Measurements from ENCODE around the gene TROAP. TPM values are rescaled to one million over a fixed set of nuclear protein-coding genes. Genes with fewer than 3 reads are reported as not detected.
A peak's percentile ranks its signal among the peaks of the same experiment; 100 is the strongest.

Gene TROAP
- total and polyA plus RNA-seq, 9 of the 15 experiments (the other 6 are each of a cell fraction or from before 2014, with no cell fraction given), result 46.4 to 171 (median 59.8) TPM

GRCh38 chr12:49322708-49323523 lies at the start of gene TROAP (continued):
- TF ChIP-seq, protein P1, sequence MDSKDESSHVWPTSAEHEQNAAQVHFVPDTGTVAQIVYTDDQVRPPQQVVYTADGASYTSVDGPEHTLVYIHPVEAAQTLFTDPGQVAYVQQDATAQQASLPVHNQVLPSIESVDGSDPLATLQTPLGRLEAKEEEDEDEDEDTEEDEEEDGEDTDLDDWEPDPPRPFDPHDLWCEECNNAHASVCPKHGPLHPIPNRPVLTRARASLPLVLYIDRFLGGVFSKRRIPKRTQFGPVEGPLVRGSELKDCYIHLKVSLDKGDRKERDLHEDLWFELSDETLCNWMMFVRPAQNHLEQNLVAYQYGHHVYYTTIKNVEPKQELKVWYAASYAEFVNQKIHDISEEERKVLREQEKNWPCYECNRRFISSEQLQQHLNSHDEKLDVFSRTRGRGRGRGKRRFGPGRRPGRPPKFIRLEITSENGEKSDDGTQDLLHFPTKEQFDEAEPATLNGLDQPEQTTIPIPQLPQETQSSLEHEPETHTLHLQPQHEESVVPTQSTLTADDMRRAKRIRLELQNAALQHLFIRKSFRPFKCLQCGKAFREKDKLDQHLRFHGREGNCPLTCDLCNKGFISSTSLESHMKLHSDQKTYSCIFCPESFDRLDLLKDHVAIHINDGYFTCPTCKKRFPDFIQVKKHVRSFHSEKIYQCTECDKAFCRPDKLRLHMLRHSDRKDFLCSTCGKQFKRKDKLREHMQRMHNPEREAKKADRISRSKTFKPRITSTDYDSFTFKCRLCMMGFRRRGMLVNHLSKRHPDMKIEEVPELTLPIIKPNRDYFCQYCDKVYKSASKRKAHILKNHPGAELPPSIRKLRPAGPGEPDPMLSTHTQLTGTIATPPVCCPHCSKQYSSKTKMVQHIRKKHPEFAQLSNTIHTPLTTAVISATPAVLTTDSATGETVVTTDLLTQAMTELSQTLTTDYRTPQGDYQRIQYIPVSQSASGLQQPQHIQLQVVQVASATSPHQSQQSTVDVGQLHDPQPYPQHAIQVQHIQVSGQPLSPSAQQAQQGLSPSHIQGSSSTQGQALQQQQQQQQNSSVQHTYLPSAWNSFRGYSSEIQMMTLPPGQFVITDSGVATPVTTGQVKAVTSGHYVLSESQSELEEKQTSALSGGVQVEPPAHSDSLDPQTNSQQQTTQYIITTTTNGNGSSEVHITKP (IDR thresholded peaks at IDR 0.05; ENCODE audit: partially characterized antibody), result no peak
- no peak for TF ChIP-seq NR2C2 (CRISPR knock-in tag; IDR thresholded peaks at IDR 0.05)
- TF ChIP-seq NR2C2 (tag; IDR thresholded peaks at IDR 0.05), result no peak
- no peak for TF ChIP-seq HDGF (IDR thresholded peaks at IDR 0.05)
- TF ChIP-seq ZKSCAN8 (CRISPR knock-in tag; IDR thresholded peaks at IDR 0.05), result no peak
- TF ChIP-seq, protein P2, sequence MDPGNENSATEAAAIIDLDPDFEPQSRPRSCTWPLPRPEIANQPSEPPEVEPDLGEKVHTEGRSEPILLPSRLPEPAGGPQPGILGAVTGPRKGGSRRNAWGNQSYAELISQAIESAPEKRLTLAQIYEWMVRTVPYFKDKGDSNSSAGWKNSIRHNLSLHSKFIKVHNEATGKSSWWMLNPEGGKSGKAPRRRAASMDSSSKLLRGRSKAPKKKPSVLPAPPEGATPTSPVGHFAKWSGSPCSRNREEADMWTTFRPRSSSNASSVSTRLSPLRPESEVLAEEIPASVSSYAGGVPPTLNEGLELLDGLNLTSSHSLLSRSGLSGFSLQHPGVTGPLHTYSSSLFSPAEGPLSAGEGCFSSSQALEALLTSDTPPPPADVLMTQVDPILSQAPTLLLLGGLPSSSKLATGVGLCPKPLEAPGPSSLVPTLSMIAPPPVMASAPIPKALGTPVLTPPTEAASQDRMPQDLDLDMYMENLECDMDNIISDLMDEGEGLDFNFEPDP (CRISPR knock-in tag; IDR thresholded peaks at IDR 0.05), result no peak
- 0 out of 2 replicates have a peak, but pooled peaks have one; percentile 54 for TF ChIP-seq ERF (CRISPR knock-in tag; IDR thresholded peaks at IDR 0.05)
- TF ChIP-seq HBP1 (CRISPR knock-in tag; IDR thresholded peaks at IDR 0.05), result 0 out of 2 replicates have a peak, but pooled peaks have one; percentile 50
- TF ChIP-seq BMI1 (IDR thresholded peaks at IDR 0.05; ENCODE audit: low read length), result no peak
- TF ChIP-seq, protein P3, sequence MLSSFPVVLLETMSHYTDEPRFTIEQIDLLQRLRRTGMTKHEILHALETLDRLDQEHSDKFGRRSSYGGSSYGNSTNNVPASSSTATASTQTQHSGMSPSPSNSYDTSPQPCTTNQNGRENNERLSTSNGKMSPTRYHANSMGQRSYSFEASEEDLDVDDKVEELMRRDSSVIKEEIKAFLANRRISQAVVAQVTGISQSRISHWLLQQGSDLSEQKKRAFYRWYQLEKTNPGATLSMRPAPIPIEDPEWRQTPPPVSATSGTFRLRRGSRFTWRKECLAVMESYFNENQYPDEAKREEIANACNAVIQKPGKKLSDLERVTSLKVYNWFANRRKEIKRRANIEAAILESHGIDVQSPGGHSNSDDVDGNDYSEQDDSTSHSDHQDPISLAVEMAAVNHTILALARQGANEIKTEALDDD (IDR thresholded peaks at IDR 0.05), result no peak
- no peak for TF ChIP-seq PURB (CRISPR knock-in tag; IDR thresholded peaks at IDR 0.05; ENCODE audit: low read depth)
- no peak for TF ChIP-seq TARDBP (IDR thresholded peaks at IDR 0.05)
- no peak for TF ChIP-seq BCOR (IDR thresholded peaks at IDR 0.05)
- TF ChIP-seq, protein P4, sequence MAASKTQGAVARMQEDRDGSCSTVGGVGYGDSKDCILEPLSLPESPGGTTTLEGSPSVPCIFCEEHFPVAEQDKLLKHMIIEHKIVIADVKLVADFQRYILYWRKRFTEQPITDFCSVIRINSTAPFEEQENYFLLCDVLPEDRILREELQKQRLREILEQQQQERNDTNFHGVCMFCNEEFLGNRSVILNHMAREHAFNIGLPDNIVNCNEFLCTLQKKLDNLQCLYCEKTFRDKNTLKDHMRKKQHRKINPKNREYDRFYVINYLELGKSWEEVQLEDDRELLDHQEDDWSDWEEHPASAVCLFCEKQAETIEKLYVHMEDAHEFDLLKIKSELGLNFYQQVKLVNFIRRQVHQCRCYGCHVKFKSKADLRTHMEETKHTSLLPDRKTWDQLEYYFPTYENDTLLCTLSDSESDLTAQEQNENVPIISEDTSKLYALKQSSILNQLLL (CRISPR knock-in tag; IDR thresholded peaks at IDR 0.05; ENCODE audit: borderline replicate concordance), result no peak
- no peak for TF ChIP-seq FOXP4 (CRISPR knock-in tag; IDR thresholded peaks at IDR 0.05; ENCODE audit: borderline replicate concordance)
- TF ChIP-seq RBM39 (optimal IDR thresholded peaks at IDR 0.05; ENCODE audit: low read depth, low read length), result no peak
- peak; percentile 48; the same call in 1 of the 2 replicates for TF ChIP-seq ATF7 (IDR thresholded peaks at IDR 0.05)

Data from K562 (cell line).